Prostate gland (tissue), 2 donors: ENCODE data around the gene GALT.

ENCODE experiments used
- POLR2A ChIP-seq: fragments of 450-650 bp; IDR thresholded peaks from one replicate; pipeline ENCODE4 v1.6.1; 2016; ENCODE audit warnings: antibody characterized with exemption, mild to moderate bottlenecking
- TF ChIP-seq, protein P1 (sequence below), 4 experiments: fragments of 200-600 bp in 2 of 4; fragments of 450-650 bp in 2 of 4; sonication (generic) in 2 of 4; IDR thresholded peaks; 1 replicate in 3 of 4; 2 replicates in 1 of 4; pipeline ENCODE4 v1.5.1; 2016 to 2019; ENCODE audit warnings: antibody characterized with exemption in 4 of 4, mild to moderate bottlenecking in 2 of 4, moderate library complexity in 2 of 4

DNA sequence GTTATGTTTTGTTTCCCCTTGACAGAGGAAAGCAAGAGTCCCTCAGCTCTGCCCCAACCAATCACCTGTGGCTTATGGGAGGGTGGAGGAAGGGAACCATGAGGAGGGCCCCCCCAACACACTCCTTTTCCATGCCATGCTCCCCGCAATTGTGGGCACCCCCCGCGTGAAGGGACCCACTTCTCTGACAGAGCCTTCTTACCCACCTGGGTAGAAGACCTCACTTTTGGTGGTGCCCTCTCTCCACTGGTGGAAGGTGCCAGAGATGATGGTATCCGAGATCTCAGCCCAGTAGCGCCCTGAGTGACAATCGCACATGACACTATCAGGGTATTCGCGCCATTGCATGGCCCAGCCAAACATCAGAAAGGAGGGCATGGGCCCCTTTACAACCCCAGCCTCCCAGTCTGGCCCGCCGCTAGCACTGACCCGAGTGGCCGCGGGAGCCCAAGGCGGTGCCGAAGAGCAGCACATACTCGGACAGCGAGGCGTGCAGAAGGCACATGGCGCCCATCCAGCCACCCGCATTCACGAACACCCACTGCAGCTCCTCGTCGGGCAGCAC is 9.6 kb upstream of the GALT start:
- no peak for TF ChIP-seq POLR2A
- TF ChIP-seq, protein P1, sequence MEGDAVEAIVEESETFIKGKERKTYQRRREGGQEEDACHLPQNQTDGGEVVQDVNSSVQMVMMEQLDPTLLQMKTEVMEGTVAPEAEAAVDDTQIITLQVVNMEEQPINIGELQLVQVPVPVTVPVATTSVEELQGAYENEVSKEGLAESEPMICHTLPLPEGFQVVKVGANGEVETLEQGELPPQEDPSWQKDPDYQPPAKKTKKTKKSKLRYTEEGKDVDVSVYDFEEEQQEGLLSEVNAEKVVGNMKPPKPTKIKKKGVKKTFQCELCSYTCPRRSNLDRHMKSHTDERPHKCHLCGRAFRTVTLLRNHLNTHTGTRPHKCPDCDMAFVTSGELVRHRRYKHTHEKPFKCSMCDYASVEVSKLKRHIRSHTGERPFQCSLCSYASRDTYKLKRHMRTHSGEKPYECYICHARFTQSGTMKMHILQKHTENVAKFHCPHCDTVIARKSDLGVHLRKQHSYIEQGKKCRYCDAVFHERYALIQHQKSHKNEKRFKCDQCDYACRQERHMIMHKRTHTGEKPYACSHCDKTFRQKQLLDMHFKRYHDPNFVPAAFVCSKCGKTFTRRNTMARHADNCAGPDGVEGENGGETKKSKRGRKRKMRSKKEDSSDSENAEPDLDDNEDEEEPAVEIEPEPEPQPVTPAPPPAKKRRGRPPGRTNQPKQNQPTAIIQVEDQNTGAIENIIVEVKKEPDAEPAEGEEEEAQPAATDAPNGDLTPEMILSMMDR (IDR thresholded peaks at IDR 0.05) = no peak
